Jurkat, Clone E6-1 (cell line): ENCODE measurements around the gene MAPKBP1.

Experiments
- DNase-seq: peaks from one replicate; pipeline ENCODE4 v3.0.0-alpha.2; 2011; ENCODE audit warnings: low read depth, low spot score
- H3K4me3 ChIP-seq: 2 replicates; pipeline ENCODE4 v1.5.1; 2011; ENCODE audit warnings: mild to moderate bottlenecking, low read length, control low read depth, moderate library complexity

The MAPKBP1 gene

DNA sequence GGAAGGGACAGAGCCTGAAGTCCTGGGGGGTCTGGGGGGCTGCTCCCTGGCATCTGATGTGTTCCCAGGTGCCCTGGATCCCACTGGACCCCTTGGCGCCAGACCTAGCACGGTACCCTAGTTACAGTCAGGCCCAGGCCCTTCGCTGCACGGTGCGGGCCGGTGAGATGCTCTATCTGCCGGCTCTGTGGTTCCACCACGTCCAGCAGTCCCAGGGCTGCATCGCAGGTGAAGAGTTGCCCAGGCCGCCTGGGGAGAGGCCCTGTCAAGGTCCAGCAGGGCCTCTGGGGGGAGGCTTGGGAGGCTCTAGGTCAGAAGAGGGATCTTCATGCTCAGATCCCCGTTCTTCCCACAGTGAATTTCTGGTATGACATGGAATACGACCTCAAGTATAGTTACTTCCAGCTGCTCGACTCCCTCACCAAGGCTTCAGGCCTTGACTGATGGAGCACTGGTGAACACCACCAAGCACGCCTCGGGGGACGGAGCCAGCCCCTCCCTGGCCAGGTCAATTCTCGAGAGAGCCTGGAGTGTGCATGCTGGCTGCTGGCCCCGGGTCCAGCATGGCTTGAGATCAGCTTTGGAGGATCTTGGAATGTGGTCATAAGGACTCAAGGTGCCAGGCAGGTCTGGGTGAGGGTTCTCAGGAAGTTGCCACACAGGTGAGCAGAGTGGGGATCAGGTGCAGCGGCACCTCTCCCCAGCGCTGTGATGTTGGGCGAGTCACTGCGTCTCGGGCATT lies 62.6 kb downstream of the MAPKBP1 start:
- no peak overlapping the region for H3K4me3 ChIP-seq
- DNase-seq: no peak

GRCh38 chr15:41838400-41838897 lies 64.2 kb downstream of the MAPKBP1 start, which contains the start of gene PLA2G4B:
TSS of gene PLA2G4B (plus strand) at chr15:41838847. CDS start at chr15:41838914, 67 bp downstream.
- no peak for DNase-seq
- H3K4me3 ChIP-seq: no peak within 1 kb of the TSS

GRCh38 chr15:41839781-41840491 lies 65.7 kb downstream of the MAPKBP1 start:
- no peak overlapping the region for H3K4me3 ChIP-seq
- DNase-seq: no peak

DNA sequence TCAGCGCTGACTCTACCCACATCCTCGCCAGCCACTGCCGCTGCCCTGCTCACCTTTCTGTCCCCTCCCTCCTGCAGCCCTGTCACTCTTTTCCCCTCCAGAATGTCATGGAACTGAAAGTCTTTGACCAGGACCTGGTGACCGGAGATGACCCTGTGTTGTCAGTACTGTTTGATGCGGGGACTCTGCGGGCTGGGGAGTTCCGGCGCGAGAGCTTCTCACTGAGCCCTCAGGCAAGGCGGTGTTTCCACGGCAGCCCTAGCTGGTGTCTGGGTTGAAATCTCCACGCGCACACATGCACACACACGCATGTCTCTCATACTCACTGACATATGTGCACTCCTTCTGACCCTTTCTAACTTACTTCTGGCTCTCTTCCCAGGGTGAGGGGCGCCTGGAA lies 66.4 kb downstream of the MAPKBP1 start:
- no peak overlapping the region for H3K4me3 ChIP-seq
- DNase-seq: no peak

DNA sequence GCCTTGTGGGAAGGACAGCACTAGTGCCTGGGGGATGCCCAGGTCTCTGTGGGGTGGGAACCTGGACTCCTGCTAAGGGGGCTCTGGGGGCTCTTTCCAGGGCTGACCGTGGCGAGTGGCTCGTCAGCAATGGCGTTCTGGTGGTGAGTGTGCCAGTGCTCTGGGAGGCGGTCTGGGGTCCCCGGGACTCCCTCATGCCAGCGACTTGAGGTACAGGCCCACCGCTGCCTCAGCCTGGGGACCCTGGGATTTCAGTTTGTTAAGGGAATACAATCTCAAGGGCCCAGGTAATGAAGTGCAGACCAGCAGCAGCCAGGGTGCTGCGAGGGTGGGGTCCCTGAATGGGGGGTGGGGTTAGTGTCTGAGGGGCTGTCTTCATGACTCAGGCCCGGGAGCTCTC lies 66.8 kb downstream of the MAPKBP1 start:
- DNase-seq: no peak
- H3K4me3 ChIP-seq: no peak overlapping the region

GRCh38 chr15:41842229-41842628 lies 67.9 kb downstream of the MAPKBP1 start:
- no peak for DNase-seq
- no peak overlapping the region for H3K4me3 ChIP-seq

DNA sequence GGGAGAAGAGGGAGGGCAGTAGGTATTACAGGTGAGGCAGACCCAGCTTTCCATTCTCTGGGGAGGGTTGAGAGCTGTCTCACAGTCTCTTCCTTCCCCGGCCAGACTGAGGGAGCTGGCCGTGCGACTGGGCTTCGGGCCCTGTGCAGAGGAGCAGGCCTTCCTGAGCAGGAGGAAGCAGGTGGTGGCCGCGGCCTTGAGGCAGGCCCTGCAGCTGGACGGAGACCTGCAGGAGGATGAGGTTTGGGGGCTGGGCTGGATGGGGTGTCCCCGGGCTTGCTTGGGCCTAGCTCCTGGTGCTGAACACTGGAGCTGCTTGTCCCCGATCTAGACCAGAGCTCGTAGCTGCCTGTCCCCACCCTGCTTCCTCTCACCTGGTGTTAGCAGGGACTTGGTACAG lies 69.3 kb downstream of the MAPKBP1 start:
- no peak overlapping the region for H3K4me3 ChIP-seq

DNA sequence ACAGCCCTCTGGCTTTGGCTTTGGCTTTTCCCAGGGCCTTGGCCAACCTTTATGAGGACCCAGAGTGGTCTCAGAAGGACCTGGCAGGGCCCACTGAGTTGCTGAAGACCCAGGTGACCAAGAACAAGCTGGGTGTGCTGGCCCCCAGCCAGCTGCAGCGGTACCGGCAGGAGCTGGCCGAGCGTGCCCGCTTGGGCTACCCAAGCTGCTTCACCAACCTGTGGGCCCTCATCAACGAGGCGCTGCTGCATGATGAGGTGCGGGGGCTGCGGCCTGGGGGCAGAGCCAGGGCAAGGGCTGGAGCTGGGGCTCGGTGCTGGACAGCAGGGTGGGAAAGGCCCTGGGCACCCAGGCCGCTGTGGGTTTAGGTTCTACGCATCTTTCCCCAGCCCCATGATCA lies 70.5 kb downstream of the MAPKBP1 start:
- DNase-seq: no peak
- no peak overlapping the region for H3K4me3 ChIP-seq

More for the DNA sequence above, 69.3 kb downstream of the MAPKBP1 start:
- DNase-seq: no peak

DNA sequence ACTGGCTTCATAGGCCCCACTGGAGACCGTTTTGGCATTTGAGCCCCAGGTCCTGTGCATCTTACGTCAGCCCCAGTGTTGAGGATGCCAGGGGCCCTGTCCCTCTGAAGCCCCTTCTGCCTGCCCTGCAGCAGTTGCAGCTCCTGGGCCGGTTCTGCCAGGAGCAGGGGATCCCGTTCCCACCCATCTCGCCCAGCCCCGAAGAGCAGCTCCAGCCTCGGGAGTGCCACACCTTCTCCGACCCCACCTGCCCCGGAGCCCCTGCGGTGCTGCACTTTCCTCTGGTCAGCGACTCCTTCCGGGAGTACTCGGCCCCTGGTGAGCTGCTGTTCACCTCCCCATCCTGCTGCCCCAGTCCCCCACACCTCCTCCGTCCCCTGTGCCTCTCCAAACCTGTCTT lies 72.9 kb downstream of the MAPKBP1 start:
- no peak for DNase-seq
- no peak overlapping the region for H3K4me3 ChIP-seq

GRCh38 chr15:41847981-41848380 lies 73.7 kb downstream of the MAPKBP1 start:
- H3K4me3 ChIP-seq: no peak overlapping the region
- DNase-seq: no peak

GRCh38 chr15:41848631-41849030 lies 74.3 kb downstream of the MAPKBP1 start:
- H3K4me3 ChIP-seq: no peak overlapping the region
- no peak for DNase-seq

DNA sequence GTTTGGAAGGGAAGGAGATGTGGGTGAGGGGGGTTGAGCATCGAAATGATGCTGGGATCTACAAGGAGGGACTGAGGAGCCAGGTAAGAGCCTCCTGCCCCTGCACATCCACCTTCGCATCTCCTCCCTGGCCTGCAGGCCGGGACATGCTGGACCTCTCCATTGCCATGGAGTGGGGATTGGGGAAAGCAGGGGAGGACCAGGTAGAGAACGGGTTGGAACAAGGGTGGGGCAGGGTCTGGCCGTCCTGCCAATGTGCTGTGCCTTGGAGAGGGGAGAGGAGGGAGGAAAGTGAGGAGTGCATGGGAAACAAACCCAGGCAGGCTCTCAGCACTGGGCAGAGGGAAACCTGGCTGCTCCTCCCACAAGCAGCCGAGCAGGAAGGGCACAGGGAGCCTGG lies 74.9 kb downstream of the MAPKBP1 start:
- H3K4me3 ChIP-seq: no peak overlapping the region
- no peak for DNase-seq

- no peak for DNase-seq
- no peak overlapping the region for H3K4me3 ChIP-seq
Measured at GRCh38 chr15:41849861-41850260, 75.6 kb downstream of the MAPKBP1 start.

DNA sequence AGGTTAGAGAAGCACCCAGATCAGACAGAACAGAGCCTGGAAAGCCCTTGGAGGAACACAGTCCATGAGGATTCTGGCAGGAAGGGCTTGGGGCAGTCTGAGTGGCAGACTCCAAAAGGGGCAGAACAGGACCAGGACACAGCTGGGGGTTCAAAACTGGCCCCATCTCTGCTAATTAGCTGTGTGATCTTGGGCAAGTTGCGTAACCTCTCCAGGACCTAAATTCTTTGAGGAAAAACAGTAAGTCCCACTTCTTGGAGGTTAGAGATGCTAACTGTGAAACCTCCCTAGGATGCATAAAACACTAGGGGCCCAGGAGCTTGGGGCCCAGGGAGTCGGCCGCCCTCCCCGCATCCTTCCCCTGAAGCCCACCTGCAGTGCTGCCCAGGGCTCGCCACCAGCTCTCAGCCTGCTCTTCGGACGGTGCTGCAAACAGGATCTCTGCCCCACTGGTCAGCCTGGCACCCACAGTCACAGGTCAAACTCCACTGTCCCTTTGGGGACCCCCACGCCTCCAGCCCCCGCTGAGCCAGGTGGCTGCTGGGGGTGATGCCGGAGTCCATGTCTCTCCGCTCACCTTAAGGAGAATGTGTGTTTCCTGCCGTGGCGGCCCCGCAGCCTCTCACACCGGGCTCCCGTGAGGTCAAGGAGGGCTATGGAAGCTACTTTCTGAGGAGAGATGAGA lies 76.3 kb downstream of the MAPKBP1 start:
- H3K4me3 ChIP-seq: no peak overlapping the region
- DNase-seq: no peak

- H3K4me3 ChIP-seq: no peak overlapping the region
- DNase-seq: no peak
Measured at GRCh38 chr15:41851167-41851523, 76.9 kb downstream of the MAPKBP1 start.

DNA sequence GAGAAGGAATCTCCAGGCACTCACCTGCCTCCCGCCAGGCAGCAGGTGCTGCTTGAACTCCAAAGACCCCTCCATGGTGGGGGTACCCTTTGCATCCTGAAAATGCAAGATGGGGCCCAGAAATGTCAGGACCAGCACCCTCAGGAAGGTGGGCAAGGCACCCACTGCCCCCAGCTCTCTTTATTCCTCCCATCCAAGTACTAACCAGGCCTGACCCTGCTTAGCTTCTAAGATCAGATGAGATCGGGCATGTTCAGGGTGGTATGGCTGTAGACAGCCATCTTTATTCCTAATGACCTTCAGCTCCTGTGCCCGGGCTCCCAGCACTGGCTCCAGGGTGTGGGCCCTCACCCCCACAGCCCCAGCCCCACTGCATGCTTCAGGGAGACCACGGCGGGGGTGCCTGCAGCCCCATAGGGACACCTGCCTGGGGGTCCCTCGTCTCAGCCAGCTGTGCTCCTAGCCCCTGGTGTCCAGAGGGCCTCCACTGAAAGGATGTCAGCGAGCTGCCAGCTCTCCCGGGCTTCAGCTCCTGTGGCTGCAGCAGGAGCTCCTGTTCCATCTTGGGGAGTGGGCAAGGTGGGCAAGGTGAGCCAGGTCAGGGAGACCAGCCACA lies 77.6 kb downstream of the MAPKBP1 start:
- H3K4me3 ChIP-seq: no peak overlapping the region
- DNase-seq: no peak

DNA sequence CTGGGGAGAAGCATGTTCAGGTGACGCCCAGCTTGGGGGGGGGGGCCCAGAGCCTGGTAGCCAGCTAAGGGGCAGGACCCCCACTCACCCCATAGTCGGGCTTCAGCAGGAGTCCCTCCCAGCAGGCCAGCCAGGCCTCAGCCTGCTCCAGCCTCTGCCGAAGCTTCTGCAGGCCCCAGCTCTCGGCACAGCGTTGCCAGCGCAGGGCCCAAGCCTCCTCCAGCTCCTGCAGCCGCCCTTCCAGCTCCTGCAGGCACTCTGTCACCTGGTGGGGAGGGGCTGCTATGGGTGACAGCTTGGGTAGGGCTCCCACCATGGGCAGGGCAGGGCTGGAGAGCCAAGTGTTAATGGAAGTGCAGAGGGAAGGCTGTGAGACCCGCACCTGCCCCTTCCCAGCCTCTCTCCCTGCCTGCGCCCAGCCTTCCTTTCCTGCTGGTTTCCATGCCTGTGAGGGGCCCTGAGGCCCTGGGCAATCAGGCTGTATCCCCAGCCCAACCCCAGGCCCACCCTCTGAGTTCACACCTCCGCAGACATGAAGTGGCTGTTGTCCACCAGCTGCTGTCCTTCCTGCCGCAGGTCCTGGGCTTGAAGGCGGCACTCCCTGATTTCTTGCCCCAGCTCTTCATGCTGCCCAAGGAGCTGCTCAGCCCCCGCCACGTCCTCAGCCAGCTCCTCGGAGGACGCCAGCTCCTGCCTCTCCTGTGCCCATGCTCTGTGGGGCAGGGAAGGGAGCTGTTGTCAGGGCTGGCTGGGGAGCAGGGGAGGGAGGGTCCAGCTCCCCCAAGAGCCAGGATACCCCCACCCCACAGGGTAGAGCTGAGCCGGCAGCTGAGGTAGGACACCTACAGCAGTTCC lies 78.7 kb downstream of the MAPKBP1 start:
- no peak for DNase-seq

GRCh38 chr15:41853831-41854230 lies 79.5 kb downstream of the MAPKBP1 start:
- no peak overlapping the region for H3K4me3 ChIP-seq
- no peak for DNase-seq

More for the DNA sequence above, 78.7 kb downstream of the MAPKBP1 start:
- H3K4me3 ChIP-seq: no peak overlapping the region

- no peak overlapping the region for H3K4me3 ChIP-seq
- DNase-seq: no peak
Measured at GRCh38 chr15:41854443-41854842, 80.2 kb downstream of the MAPKBP1 start.
